Measurements from ENCODE around the gene NGEF. TPM values are rescaled to one million over a fixed set of nuclear protein-coding genes. Genes with fewer than 3 reads are reported as not detected.

The NGEF gene
- total RNA-seq, 1 experiment from 2014 or later: 5.4 TPM

GRCh38 chr2:233049194-233049761, 36.2 kb upstream of the NGEF start (continued):
- TF ChIP-seq AR (CRISPR knock-in tag; IDR thresholded peaks at IDR 0.05) (no peak), ESRRA (CRISPR knock-in tag; IDR thresholded peaks at IDR 0.05; ENCODE audit: borderline replicate concordance) (no peak), CDX4 (CRISPR knock-in tag; IDR thresholded peaks at IDR 0.05; ENCODE audit: borderline replicate concordance) (no peak), MAX (CRISPR knock-in tag; IDR thresholded peaks at IDR 0.05) (no peak), NFYB (CRISPR knock-in tag; conservative IDR thresholded peaks at IDR 0.05; ENCODE audit: low read depth) (no peak), FOXP4 (CRISPR knock-in tag; IDR thresholded peaks at IDR 0.05) (no peak), ZNF263 (CRISPR knock-in tag; IDR thresholded peaks at IDR 0.05; ENCODE audit: low read depth) (no peak), MXD4 (CRISPR knock-in tag; IDR thresholded peaks at IDR 0.05; ENCODE audit: borderline replicate concordance) (no peak), EMX1 (CRISPR knock-in tag; IDR thresholded peaks at IDR 0.05) (no peak), AFF4 (CRISPR knock-in tag; IDR thresholded peaks at IDR 0.05; ENCODE audit: borderline replicate concordance) (no peak), OVOL2 (CRISPR knock-in tag; IDR thresholded peaks at IDR 0.05; ENCODE audit: borderline replicate concordance) (no peak), TEAD4 (CRISPR knock-in tag; IDR thresholded peaks at IDR 0.05) (no peak), FOXP1 (CRISPR knock-in tag; IDR thresholded peaks at IDR 0.05; ENCODE audit: borderline replicate concordance) (no peak)

- ATAC-seq: no peak
- Mint-ChIP-seq H3K4me3 (no peak overlapping the region), H3K9me3 (no peaks in the 10 kb centered on the region), H3K4me1 (peaks cover 58% of the 10 kb centered on the region), H3K27me3 (ENCODE audit: low read depth) (no peaks in the 10 kb centered on the region; the same call in 1 of the 2 replicates), H3K36me3 (no peaks in the 10 kb centered on the region), H3K27ac (no peak overlapping the region)
- ChIA-PET POLR2A (no interaction called here), CTCF (interaction anchor here (1.1 to 1.2 kb wide), 3 partner anchors 12 to 196 kb away, joined by 3 to 4 read pairs (median 4); no protein-coding TSS in a partner anchor)
- no peak for DNase-seq (ENCODE audit: low spot score)
- no peak for TF ChIP-seq ZNF281 (CRISPR knock-in tag; IDR thresholded peaks at IDR 0.05)
- no peak for TF ChIP-seq CREM (CRISPR knock-in tag; IDR thresholded peaks at IDR 0.05)
- no peak for TF ChIP-seq TCF7 (CRISPR knock-in tag; IDR thresholded peaks at IDR 0.05; ENCODE audit: low read depth)
- no peak for TF ChIP-seq ZNF425 (CRISPR knock-in tag; conservative IDR thresholded peaks at IDR 0.05)
- TF ChIP-seq SOX15 (CRISPR knock-in tag; IDR thresholded peaks at IDR 0.05): no peak
- no peak for TF ChIP-seq ZBTB43 (CRISPR knock-in tag; IDR thresholded peaks at IDR 0.05)
Observed at GRCh38 chr2:233048569-233049193, 35.6 kb upstream of the NGEF start.
